PC-3 (cell line): Measurements from ENCODE around the gene POLR2H. TPM values are rescaled to one million over a fixed set of nuclear protein-coding genes. Genes with fewer than 3 reads are reported as not detected.

Experiments used
- ATAC-seq: fragments of 200-7000 bp; cut with Tn5 transposase; 2 replicates; pipeline ENCODE4 v1.9.1; 2020; ENCODE audit warnings: mild to moderate bottlenecking, moderate library complexity
- BruUV-seq: library from RNA; stranded (reverse); fragments of 400-500 nt; replicated peaks from 2 replicates; lab custom pipeline; 2021; lab: Mats Ljungman, UMichigan
- CTCF ChIA-PET: fragments of 300-600 bp; sonication (Branson Sonifier 250); formaldehyde crosslinking; loops from one replicate; lab custom pipeline; 2022; ENCODE audit warnings: antibody characterized with exemption; lab: Charles Lee
- POLR2A ChIA-PET: fragments of 300-600 bp; sonication (Branson Sonifier 250); formaldehyde crosslinking; loops from one replicate; lab custom pipeline; 2022; ENCODE audit warnings: antibody characterized with exemption; ENCODE audit not compliant: unreplicated experiment; lab: Charles Lee
- DNase-seq: peaks from one replicate; pipeline ENCODE4 v3.0.0-alpha.2; 2015
- H2AFZ ChIP-seq: fragments of 300-600 bp; sonication (generic); 2 replicates; pipeline ENCODE4 v1.6.0; 2016; ENCODE audit warnings: antibody characterized with exemption, low read length
- H3F3A ChIP-seq: fragments of 300-600 bp; sonication (generic); one replicate; pipeline ENCODE4 v1.6.0; 2017; ENCODE audit warnings: antibody characterized with exemption, low read length, control low read depth, mild to moderate bottlenecking; ENCODE audit not compliant: unreplicated experiment
- H3K27ac ChIP-seq: fragments of 300-600 bp; sonication (generic); 2 replicates; pipeline ENCODE4 v1.5.1; 2016; ENCODE audit warnings: mild to moderate bottlenecking, low read length
- H3K27me3 ChIP-seq: fragments of 300-600 bp; sonication (generic); 2 replicates; pipeline ENCODE4 v1.6.1; 2016; ENCODE audit warnings: low read length, mixed read lengths
- H3K36me3 ChIP-seq: fragments of 300-600 bp; sonication (generic); 2 replicates; pipeline ENCODE4 v1.6.1; 2016; ENCODE audit warnings: low read depth, mixed run types, low read length, mixed read lengths
- H3K4me1 ChIP-seq: fragments of 300-600 bp; sonication (generic); 2 replicates; pipeline ENCODE4 v1.5.1; 2016; ENCODE audit warnings: low read length; ENCODE audit not compliant: insufficient read depth
- H3K4me2 ChIP-seq: fragments of 300-600 bp; sonication (generic); 2 replicates; pipeline ENCODE4 v1.6.0; 2016; ENCODE audit warnings: low read length
- H3K4me3 ChIP-seq: fragments of 300-600 bp; sonication (generic); 2 replicates; pipeline ENCODE4 v1.5.1; 2016; ENCODE audit warnings: mild to moderate bottlenecking, low read length, mixed read lengths
- H3K79me2 ChIP-seq: fragments of 300-600 bp; sonication (generic); 2 replicates; pipeline ENCODE4 v1.6.1; 2017; ENCODE audit warnings: low read length, mixed read lengths
- H3K9ac ChIP-seq: fragments of 300-600 bp; sonication (generic); 2 replicates; pipeline ENCODE4 v1.6.0; 2016; ENCODE audit warnings: mild to moderate bottlenecking, low read length
- H3K9me2 ChIP-seq: fragments of 300-600 bp; sonication (generic); replicated peaks from 2 replicates; pipeline ENCODE4 v1.6.1; 2016; ENCODE audit warnings: mixed run types, low read length, mixed read lengths
- H3K9me3 ChIP-seq: fragments of 300-600 bp; sonication (generic); 2 replicates; pipeline ENCODE4 v1.6.1; 2016; ENCODE audit warnings: low read length, mixed read lengths
- H4K20me1 ChIP-seq: fragments of 300-600 bp; sonication (generic); 2 replicates; pipeline ENCODE4 v1.6.1; 2016; ENCODE audit warnings: low read length, mixed read lengths
- CTCF ChIP-seq: fragments of 300-600 bp; sonication (generic); conservative IDR thresholded peaks from 2 replicates; pipeline ENCODE4 v1.5.1; 2017; ENCODE audit warnings: antibody characterized with exemption, low read depth, mild to moderate bottlenecking, low read length
- EZH2 ChIP-seq: fragments of 300-600 bp; sonication (generic); IDR thresholded peaks from one replicate; pipeline ENCODE4 v1.6.1; 2017; ENCODE audit warnings: antibody characterized with exemption, mild to moderate bottlenecking, low read length; ENCODE audit not compliant: unreplicated experiment
- EZH2phosphoT487 ChIP-seq: fragments of 300-600 bp; sonication (generic); IDR thresholded peaks from 2 replicates; pipeline ENCODE4 v1.6.1; 2018; ENCODE audit warnings: mild to moderate bottlenecking, antibody characterized with exemption, low read length, borderline replicate concordance
- intact Hi-C: fragments of 100-400 bp; cut with micrococcal nuclease; formaldehyde crosslinking; loops from 2 replicates; pipeline ENCODE4 v1.9.0; 2023
- total RNA-seq: library from RNA; depleted of rRNA; stranded (reverse); fragments of >200 nt; gene quantifications from 2 replicates; pipeline ENCODE4 v1.2.3, GENCODE V29; 2014

The POLR2H gene
- total RNA-seq, 1 experiment from 2014 or later: 193 TPM

DNA sequence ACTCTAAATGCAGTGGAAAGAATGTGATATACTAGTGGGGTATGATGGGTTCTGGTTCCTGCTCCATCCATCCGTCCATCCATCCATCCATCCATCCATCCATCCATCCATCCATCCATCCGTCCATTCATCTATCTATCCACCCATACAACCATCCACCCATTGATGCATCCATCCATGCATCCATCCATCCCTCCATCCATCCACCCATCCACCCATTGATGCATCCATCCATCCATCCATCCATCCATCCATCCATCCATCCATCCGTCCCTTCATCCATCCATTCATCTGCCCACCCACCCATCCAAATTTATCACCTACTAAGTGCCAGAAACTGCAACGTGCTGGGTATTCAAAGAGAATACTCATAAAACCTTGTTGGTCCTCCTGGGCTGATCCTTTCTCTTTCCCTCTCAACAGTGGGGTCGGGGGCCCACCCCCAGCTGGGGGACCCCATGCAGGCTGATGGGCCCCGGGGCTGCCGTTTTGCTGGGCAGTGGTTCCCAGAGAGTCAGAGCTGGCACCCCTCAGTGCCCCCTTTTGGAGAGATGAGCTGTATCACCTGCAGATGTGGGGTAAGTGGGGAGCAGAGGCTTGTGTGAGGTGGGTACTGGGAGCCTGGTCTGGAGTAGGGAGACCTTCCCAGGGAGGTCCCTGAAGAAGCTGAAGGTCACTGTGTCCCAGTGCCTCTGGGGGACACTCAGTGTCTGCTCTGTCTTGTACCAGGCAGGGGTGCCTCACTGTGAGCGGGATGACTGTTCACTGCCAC lies 26.8 kb downstream of the POLR2H start:
- Histone ChIP-seq H3K4me3 (no peak overlapping the region), H3F3A (no peaks in the 10 kb centered on the region), H3K79me2 (no peaks in the 10 kb centered on the region), H3K27me3 (peaks cover 23% of the 10 kb centered on the region), H2AFZ (no peak overlapping the region), H3K4me2 (no peak overlapping the region), H3K9me3 (no peaks in the 10 kb centered on the region), H3K4me1 (no peaks in the 10 kb centered on the region), H4K20me1 (no peaks in the 10 kb centered on the region), H3K9ac (no peak overlapping the region), H3K36me3 (no peaks in the 10 kb centered on the region), H3K27ac (no peak overlapping the region), H3K9me2 (no peaks in the 10 kb centered on the region)
- CTCF ChIA-PET: interaction anchor here (0.5 kb wide), 1 partner anchor 116 kb away, joined by 9 read pairs; no protein-coding TSS in a partner anchor
- intact Hi-C loops: no loop called here
- no TSS peak for BruUV-seq
- DNase-seq (no peak), ATAC-seq (no peak)
- POLR2A ChIA-PET: no interaction called here
- TF ChIP-seq EZH2 (no peak), CTCF (no peak), EZH2phosphoT487 (no peak)

DNA sequence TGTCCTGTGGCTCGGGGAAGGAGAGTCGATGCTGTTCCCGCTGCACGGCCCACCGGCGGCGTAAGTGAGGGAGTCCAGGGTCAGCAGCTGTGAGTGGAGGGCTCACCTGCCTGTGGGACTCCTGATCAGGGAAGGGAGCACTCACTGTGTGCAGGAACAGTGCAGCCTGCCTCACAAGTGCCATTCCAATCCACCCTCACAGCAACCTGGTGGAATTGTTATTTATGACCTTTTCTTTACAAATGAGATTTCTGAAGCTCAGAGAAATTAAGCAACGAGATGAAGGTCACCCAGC lies 27.4 kb downstream of the POLR2H start:
- no peak overlapping the region for H3K27ac ChIP-seq
- H3K36me3 ChIP-seq: no peaks in the 10 kb centered on the region
- ChIA-PET POLR2A (no interaction called here), CTCF (no interaction called here)
- H3K27me3 ChIP-seq: peaks cover 28% of the 10 kb centered on the region
- no peaks in the 10 kb centered on the region for H3K9me2 ChIP-seq
- DNase-seq (no peak), ATAC-seq (no peak)
- H3K4me2 ChIP-seq: no peak overlapping the region
- intact Hi-C loops: no loop called here
- H3K9ac ChIP-seq: no peak overlapping the region
- H3K79me2 ChIP-seq: no peaks in the 10 kb centered on the region
- TF ChIP-seq EZH2phosphoT487 (no peak), EZH2 (no peak), CTCF (no peak)
- no TSS peak for BruUV-seq
- no peak overlapping the region for H3K4me3 ChIP-seq
- H3K4me1 ChIP-seq: no peaks in the 10 kb centered on the region
- no peak overlapping the region for H2AFZ ChIP-seq
- H3F3A ChIP-seq: no peaks in the 10 kb centered on the region
- no peaks in the 10 kb centered on the region for H4K20me1 ChIP-seq
- H3K9me3 ChIP-seq: no peaks in the 10 kb centered on the region

DNA sequence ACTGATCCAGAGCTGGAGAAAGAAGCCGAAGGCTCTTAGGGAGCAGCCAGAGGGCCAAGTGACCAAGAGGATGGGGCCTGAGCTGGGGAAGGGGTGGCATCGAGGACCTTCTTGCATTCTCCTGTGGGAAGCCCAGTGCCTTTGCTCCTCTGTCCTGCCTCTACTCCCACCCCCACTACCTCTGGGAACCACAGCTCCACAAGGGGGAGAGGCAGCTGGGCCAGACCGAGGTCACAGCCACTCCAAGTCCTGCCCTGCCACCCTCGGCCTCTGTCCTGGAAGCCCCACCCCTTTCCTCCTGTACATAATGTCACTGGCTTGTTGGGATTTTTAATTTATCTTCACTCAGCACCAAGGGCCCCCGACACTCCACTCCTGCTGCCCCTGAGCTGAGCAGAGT lies 27.9 kb downstream of the POLR2H start:
- POLR2A ChIA-PET: no interaction called here
- ATAC-seq (no peak), DNase-seq (no peak)
- peaks cover 32% of the 10 kb centered on the region for H3K27me3 ChIP-seq
- no peaks in the 10 kb centered on the region for H3K9me3 ChIP-seq
- TF ChIP-seq EZH2phosphoT487: no peak
- TF ChIP-seq CTCF: no peak
- TF ChIP-seq EZH2: no peak
- no peaks in the 10 kb centered on the region for H3K36me3 ChIP-seq
- no peaks in the 10 kb centered on the region for H4K20me1 ChIP-seq
- no peaks in the 10 kb centered on the region for H3F3A ChIP-seq
- H3K4me1 ChIP-seq: no peaks in the 10 kb centered on the region
- H3K4me2 ChIP-seq: no peak overlapping the region
- no peaks in the 10 kb centered on the region for H3K79me2 ChIP-seq
- no peak overlapping the region for H3K4me3 ChIP-seq
- H2AFZ ChIP-seq: no peak overlapping the region
- intact Hi-C loops: no loop called here
- no peaks in the 10 kb centered on the region for H3K9me2 ChIP-seq
- H3K27ac ChIP-seq: no peak overlapping the region
- CTCF ChIA-PET: no interaction called here
- no peak overlapping the region for H3K9ac ChIP-seq
- BruUV-seq: no TSS peak
